ENCODE measurements around the gene BTG4.

- TF ChIP-seq TAF1 (IDR thresholded peaks at IDR 0.05; ENCODE audit: borderline replicate concordance, insufficient read depth, low read length) (no peak), FOXP2 (optimal IDR thresholded peaks at IDR 0.05; ENCODE audit: borderline replicate concordance, extremely low read depth, extremely low read length, insufficient read depth) (no peak), SIN3A (IDR thresholded peaks at IDR 0.05; ENCODE audit: borderline replicate concordance, insufficient read depth, low read length) (no peak), POLR2AphosphoS5 (IDR thresholded peaks at IDR 0.05; ENCODE audit: low read depth, low read length) (no peak)
Measured at GRCh38 chr11:111530091-111530490, 17.9 kb upstream of the BTG4 start.

Measured in PFSK-1 (cell line).